Adrenal gland (tissue), 12 donors: Measurements from ENCODE around the gene GDPD2. TPM values are rescaled to one million over a fixed set of nuclear protein-coding genes. Genes with fewer than 3 reads are reported as not detected.

Experiments
- DNase-seq, 7 donors: peaks; one replicate each; pipeline ENCODE4 v3.0.0-alpha.2; 2019 to 2020
- H3K27ac ChIP-seq, 5 donors: fragments of 200-600 bp; sonication (generic) in 4 of 5; 1 replicate in 3 of 5; 2 replicates in 2 of 5; pipeline versions ENCODE4 v1.5.1 to v1.8.0; 2016 to 2020; ENCODE audit warnings: mild to moderate bottlenecking in 1 of 5
- H3K27me3 ChIP-seq: fragments of 200-600 bp; 2 replicates; pipeline ENCODE4 v1.8.0; 2021
- H3K36me3 ChIP-seq, 2 donors: fragments of 200-600 bp; replicated peaks in 1 of 2; 1 replicate in 1 of 2; 2 replicates in 1 of 2; pipeline versions ENCODE4 v1.5.1 to v1.8.0; 2018 to 2022
- H3K4me1 ChIP-seq, 2 donors: fragments of 200-600 bp; replicated peaks in 1 of 2; 1 replicate in 1 of 2; 2 replicates in 1 of 2; pipeline versions ENCODE4 v1.5.1 to v1.8.0; 2018 to 2021
- H3K4me3 ChIP-seq, 4 donors: fragments of 200-600 bp; sonication (generic) in 3 of 4; one replicate each; pipeline ENCODE4 v1.5.1; 2016 to 2018
- H3K9me3 ChIP-seq, 3 donors: fragments of 200-600 bp; sonication (generic) in 1 of 3; replicated peaks in 1 of 3; 1 replicate in 2 of 3; 2 replicates in 1 of 3; pipeline versions ENCODE4 v1.5.1 to v1.8.0; 2016 to 2021
- POLR2A ChIP-seq, 2 donors: fragments of 450-650 bp; IDR thresholded peaks; one replicate each; pipeline ENCODE4 v1.6.1; 2017; ENCODE audit warnings: antibody characterized with exemption in 2 of 2, mild to moderate bottlenecking in 2 of 2, moderate library complexity in 1 of 2
- WGBS, 4 donors: extraction: QIAGEN DNeasy Blood & Tissue Kit in 2 of 4; methylation state at CpG; one replicate each; pipeline versions ENCODE4 v1.1.5 to v1.1.7; 2013 to 2017; 5-methylcytosine and 5-hydroxymethylcytosine counted together
- intact Hi-C, 2 donors: fragments of 100-400 bp; cut with DNase I; formaldehyde crosslinking; loops; one replicate each; pipeline versions ENCODE4 v1.14.1 to v1.15.0; 2022 to 2023
- polyA plus RNA-seq, 3 donors: library from polyadenylated mRNA; stranded (reverse); fragments of 200-250 nt in 2 of 3; fragments of 350-450 nt in 1 of 3; fragmentation: Illumina TruSeq in 1 of 3; extraction: RNeasy Lipid Tissue Mini Kit (QIAGEN cat#74804) in 1 of 3; gene quantifications; one replicate each; pipeline ENCODE4 v1.2.3, GENCODE V29; 2013 to 2014
- small RNA-seq, 2 donors: library from RNA; depleted of rRNA; stranded (forward); fragments of <200 nt; gene quantifications; one replicate each; pipeline ENCODE3, GENCODE V24; 2016
- total RNA-seq, 9 donors: library from RNA; depleted of rRNA in 4 of 9; stranded (reverse); fragments of >200 nt in 4 of 9; fragments of 120-200 nt in 1 of 9; fragmentation: NEBNext Ultra II Directional in 1 of 9; extraction: Animal tissue kit (Norgen Biotek cat#: 25700) in 1 of 9; gene quantifications; one replicate each; pipeline versions ENCODE4 v1.1.0 to v1.2.4, GENCODE V29; 2013 to 2023
- TF ChIP-seq, protein P1 (sequence below), 6 experiments: fragments of 450-650 bp in 4 of 6; fragments of 200-600 bp in 2 of 6; sonication (generic) in 1 of 6; IDR thresholded peaks; 1 replicate in 5 of 6; 2 replicates in 1 of 6; pipeline versions ENCODE4 v1.5.1 to v1.8.0; 2016 to 2021; ENCODE audit warnings: antibody characterized with exemption in 6 of 6, mild to moderate bottlenecking in 2 of 6, moderate library complexity in 1 of 6
- donor health status: healthy with polysubstance abuse.
- donor health status: Bipolar disorder and iron deficiency.
- donor health status: DM: yes; HTN: yes; CAD: no.
- donor health status: DM: no; HTN: no; CAD: no.
- donor health status: DM: no; HTN: no; CAD: no.
- donor health status: DM: yes; HTN: yes; CAD: no.

The GDPD2 gene
- total and polyA plus RNA-seq, 12 donors: 0.05 TPM; not detected in 11

DNA sequence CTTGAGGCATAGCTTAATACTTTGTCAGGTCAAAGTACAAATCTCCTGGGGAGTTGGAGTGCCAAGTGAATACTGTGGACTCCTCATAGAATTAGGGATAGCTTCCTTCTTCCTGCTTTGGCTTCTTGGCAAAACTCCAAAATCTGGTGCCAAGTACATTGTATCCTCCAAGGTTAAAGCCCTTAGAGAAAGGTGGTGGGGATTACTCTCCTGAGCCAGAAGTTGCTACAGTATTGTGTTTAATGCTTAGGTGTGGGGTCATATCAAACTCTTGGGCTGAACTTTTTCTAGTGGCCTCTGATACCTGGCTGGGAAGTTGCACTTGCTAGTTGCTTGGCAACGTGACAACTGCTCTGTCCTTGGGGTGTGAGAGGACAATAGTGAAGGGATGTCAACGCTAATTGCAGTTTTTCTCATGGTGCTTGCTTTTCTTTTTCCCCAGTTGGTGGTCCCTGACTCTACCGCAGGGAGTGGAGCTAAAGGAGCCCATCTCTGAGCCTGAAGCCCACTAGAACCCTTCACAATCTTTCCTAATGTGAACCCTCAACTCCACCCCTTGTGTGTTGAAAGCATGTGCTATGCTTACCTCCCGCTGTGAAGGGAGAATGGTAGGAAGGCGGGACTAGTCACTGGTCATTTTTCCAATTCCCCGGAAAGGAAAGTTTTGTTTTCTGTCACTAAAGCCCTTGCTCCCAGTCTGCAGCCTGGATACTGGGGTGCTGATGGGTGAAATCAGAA is 57.0 kb downstream of the GDPD2 start:
- Histone ChIP-seq H3K4me3 (no peak overlapping the region), H3K36me3 (no peaks in the 10 kb centered on the region), H3K27me3 (no peaks in the 10 kb centered on the region), H3K9me3 (no peaks in the 10 kb centered on the region), H3K27ac (no peak overlapping the region), H3K4me1 (no peaks in the 10 kb centered on the region)
- 43 to 60% (median 51%) methylated on average over 4 to 6 of the region's 6 CpGs for WGBS, 4 donors
- TF ChIP-seq POLR2A (IDR thresholded peaks at IDR 0.05): no peak
- TF ChIP-seq, protein P1, sequence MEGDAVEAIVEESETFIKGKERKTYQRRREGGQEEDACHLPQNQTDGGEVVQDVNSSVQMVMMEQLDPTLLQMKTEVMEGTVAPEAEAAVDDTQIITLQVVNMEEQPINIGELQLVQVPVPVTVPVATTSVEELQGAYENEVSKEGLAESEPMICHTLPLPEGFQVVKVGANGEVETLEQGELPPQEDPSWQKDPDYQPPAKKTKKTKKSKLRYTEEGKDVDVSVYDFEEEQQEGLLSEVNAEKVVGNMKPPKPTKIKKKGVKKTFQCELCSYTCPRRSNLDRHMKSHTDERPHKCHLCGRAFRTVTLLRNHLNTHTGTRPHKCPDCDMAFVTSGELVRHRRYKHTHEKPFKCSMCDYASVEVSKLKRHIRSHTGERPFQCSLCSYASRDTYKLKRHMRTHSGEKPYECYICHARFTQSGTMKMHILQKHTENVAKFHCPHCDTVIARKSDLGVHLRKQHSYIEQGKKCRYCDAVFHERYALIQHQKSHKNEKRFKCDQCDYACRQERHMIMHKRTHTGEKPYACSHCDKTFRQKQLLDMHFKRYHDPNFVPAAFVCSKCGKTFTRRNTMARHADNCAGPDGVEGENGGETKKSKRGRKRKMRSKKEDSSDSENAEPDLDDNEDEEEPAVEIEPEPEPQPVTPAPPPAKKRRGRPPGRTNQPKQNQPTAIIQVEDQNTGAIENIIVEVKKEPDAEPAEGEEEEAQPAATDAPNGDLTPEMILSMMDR (IDR thresholded peaks at IDR 0.05): no peak
- intact Hi-C loops: no loop called here
- peak in 5 of 7 donors; percentile 29 to 51 (median 42) for DNase-seq

DNA sequence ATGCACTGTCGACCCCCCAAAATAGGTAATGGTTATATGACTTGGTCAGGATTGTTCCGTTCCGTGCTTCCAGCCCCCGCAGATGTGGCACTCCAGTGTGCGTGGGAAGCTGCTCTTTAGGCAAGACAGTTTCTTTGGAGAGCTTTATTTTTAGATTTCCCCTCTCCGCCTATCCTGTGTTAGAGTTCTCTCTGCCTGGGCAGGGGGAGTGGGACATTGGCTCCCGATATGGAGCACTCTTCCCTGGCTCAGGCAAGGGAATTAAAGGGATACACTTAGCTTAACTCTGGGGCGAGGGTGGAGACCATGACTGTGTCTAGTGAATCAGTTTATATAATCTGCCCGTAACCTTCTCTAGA is 57.5 kb downstream of the GDPD2 start:
- H3K4me3 ChIP-seq: no peak overlapping the region
- TF ChIP-seq, protein P1 (IDR thresholded peaks at IDR 0.05): no peak
- no peak for TF ChIP-seq POLR2A (IDR thresholded peaks at IDR 0.05)
- H3K4me1 ChIP-seq: no peaks in the 10 kb centered on the region
- H3K36me3 ChIP-seq: no peaks in the 10 kb centered on the region
- intact Hi-C loops: no loop called here
- no peaks in the 10 kb centered on the region for H3K27me3 ChIP-seq
- 66 to 78% (median 73%) methylated on average over 3 to 9 of the region's 9 CpGs for WGBS, 4 donors
- no peak for DNase-seq
- H3K9me3 ChIP-seq: no peaks in the 10 kb centered on the region
- H3K27ac ChIP-seq: no peak overlapping the region

DNA sequence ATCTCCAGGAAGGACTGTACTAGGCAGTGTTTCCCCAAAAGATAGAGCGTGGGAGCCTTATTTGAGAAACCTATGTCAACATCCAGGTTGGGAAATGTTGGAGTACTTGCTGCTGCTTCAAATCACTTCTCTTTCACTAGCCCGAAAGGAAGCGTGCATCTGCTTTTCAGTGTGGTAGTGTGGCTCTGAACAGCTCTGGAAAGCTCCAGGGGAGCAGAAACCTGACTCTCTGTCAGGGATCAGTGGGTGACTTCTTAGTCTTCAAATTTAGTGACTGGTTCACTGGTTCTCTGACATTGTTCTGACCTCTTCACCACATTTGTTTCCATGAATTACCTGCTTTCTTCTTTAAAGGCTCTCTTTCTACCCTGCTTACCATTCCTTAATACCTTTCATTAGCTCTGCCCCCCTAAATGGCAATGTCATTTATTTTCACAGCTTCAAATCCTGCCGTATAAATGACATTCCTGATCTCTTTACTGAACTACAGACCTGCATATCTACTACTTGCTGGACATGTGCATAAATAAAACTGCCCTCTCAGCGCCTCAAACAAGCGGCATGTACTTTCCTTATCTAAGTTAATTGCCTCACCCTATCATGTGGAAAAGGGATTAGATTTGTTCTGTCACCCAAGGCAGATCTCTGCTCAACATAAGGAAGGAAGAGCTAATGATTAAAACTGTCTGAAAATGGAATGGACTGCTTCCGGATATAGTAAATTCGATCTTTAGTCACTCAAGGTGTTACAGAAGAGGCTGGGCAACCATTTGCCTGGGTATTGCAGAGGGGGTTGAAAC is 58.6 kb downstream of the GDPD2 start:
- DNase-seq: no peak
- no peaks in the 10 kb centered on the region for H3K9me3 ChIP-seq
- no peaks in the 10 kb centered on the region for H3K4me1 ChIP-seq
- no peaks in the 10 kb centered on the region for H3K27me3 ChIP-seq
- no peak overlapping the region for H3K4me3 ChIP-seq
- 71 to 83% (median 76%) methylated on average over 7 to 8 of the region's 8 CpGs for WGBS, 4 donors
- no peak overlapping the region for H3K27ac ChIP-seq
- H3K36me3 ChIP-seq: no peaks in the 10 kb centered on the region
- intact Hi-C loops: no loop called here
- TF ChIP-seq, protein P1 (IDR thresholded peaks at IDR 0.05): no peak
- TF ChIP-seq POLR2A (IDR thresholded peaks at IDR 0.05): no peak

DNA sequence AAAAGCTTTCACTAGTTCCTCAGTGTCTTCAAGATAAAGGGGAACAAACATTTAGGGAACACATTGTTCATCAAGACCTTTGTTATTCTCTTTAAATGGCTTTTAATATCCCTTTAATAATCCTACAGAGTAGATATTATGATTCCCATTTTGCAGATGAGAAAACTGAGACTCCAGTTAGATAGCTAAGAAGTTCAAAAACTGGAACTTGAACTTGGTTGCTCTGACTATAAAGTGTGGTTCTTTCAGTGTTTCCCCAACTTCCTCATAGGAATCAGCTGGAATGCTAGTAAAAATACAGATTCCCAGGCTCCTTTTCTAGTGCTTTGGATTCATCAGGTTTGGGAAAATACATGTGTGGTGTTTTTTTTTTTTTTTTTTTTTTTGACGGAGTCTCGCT is 59.2 kb downstream of the GDPD2 start:
- TF ChIP-seq, protein P1 (IDR thresholded peaks at IDR 0.05): no peak
- no peak for TF ChIP-seq POLR2A (IDR thresholded peaks at IDR 0.05)
- no peaks in the 10 kb centered on the region for H3K4me1 ChIP-seq
- no peak overlapping the region for H3K27ac ChIP-seq
- WGBS, 4 donors: 94 to 100% methylated on average over 1 to 2 of the region's 2 CpGs; no CpG with 5 or more reads in 2 of the 4 donors
- intact Hi-C loops: no loop called here
- H3K9me3 ChIP-seq: no peaks in the 10 kb centered on the region
- DNase-seq: no peak
- no peak overlapping the region for H3K4me3 ChIP-seq
- H3K36me3 ChIP-seq: no peaks in the 10 kb centered on the region
- no peaks in the 10 kb centered on the region for H3K27me3 ChIP-seq

Small RNA genes lying within 50 kb of the gene (small RNA-seq; reads per million reads assigned to genes)
- 0 reads per million in 2 donors for gene RNU4-81P
- gene RNY4P23: 1.7 to 2.4 reads per million in 2 donors

Other genes with a start within 250 kb of the GDPD2 start
- not detected for gene DGAT2L6, start 245.8 kb upstream of the GDPD2 start, total RNA-seq
- gene DGAT2L6, start 245.8 kb upstream of the GDPD2 start, polyA plus RNA-seq: not detected
- not detected for gene AWAT1, start 188.7 kb upstream of the GDPD2 start, total RNA-seq
- gene AWAT1, start 188.7 kb upstream of the GDPD2 start, polyA plus RNA-seq: not detected
- under 1 TPM in 6 of 9 donors, not detected in 3; 0.11 to 0.37 (median 0.23) TPM for gene P2RY4, start 163.1 kb upstream of the GDPD2 start, total RNA-seq
- gene P2RY4, start 163.1 kb upstream of the GDPD2 start, polyA plus RNA-seq: under 1 TPM in 1 of 3 donors, not detected in 2; 0.03 TPM
- gene ARR3, start 155.0 kb upstream of the GDPD2 start, total RNA-seq: not detected
- not detected for gene ARR3, start 155.0 kb upstream of the GDPD2 start, polyA plus RNA-seq
- not detected for gene RAB41, start 141.1 kb upstream of the GDPD2 start, total RNA-seq
- not detected for gene RAB41, start 141.1 kb upstream of the GDPD2 start, polyA plus RNA-seq
- 10 to 100 TPM; 24.4 to 57.5 (median 42.0) TPM for gene PDZD11, start 133.4 kb upstream of the GDPD2 start, total RNA-seq
- 10 to 100 TPM; 70.4 to 97.7 (median 83.2) TPM for gene PDZD11, start 133.4 kb upstream of the GDPD2 start, polyA plus RNA-seq
- 1 to 10 TPM in 1 of 9 donors, under 1 TPM in 8; 0.28 to 6.6 (median 0.47) TPM for gene KIF4A, start 133.2 kb upstream of the GDPD2 start, total RNA-seq
- under 1 TPM; 0.08 to 0.59 (median 0.10) TPM for gene KIF4A, start 133.2 kb upstream of the GDPD2 start, polyA plus RNA-seq
- 10 to 100 TPM in 4 of 9 donors, 1 to 10 TPM in 5; 6.0 to 33.7 (median 8.9) TPM for gene DLG3, start 21.5 kb downstream of the GDPD2 start, total RNA-seq
- 1 to 10 TPM; 5.5 to 8.8 (median 5.6) TPM for gene DLG3, start 21.5 kb downstream of the GDPD2 start, polyA plus RNA-seq